K562 (cell line): ENCODE results near the gene EIF5. TPM values are rescaled to one million over a fixed set of nuclear protein-coding genes. Genes with fewer than 3 reads are reported as not detected.

Experiments used
- CBX2 ChIP-seq: fragments of 200-600 bp; sonication (generic); IDR thresholded peaks from one replicate; pipeline ENCODE4 v1.6.1; 2012; ENCODE audit warnings: mild to moderate bottlenecking, low read length, inconsistent platforms; ENCODE audit not compliant: insufficient read depth, poor library complexity, severe bottlenecking
- CXXC5 ChIP-seq: fragments of 250-450 bp; sonication (Bioruptor Pico); IDR thresholded peaks from 2 replicates; pipeline ENCODE4 v1.8.0; 2022; ENCODE audit warnings: inconsistent platforms, mild to moderate bottlenecking, moderate library complexity
- ESRRA ChIP-seq: fragments of 450-650 bp; IDR thresholded peaks from 2 replicates; pipeline ENCODE4 v1.6.1; 2014; ENCODE audit warnings: low read depth, mild to moderate bottlenecking, moderate library complexity, borderline replicate concordance
- HDAC6 ChIP-seq: IDR thresholded peaks from 2 replicates; pipeline ENCODE4 v1.6.1; 2012; ENCODE audit warnings: low read depth, mild to moderate bottlenecking, control low read depth, inconsistent platforms, low read length, moderate library complexity
- HES1 ChIP-seq: fragments of 450-650 bp; IDR thresholded peaks from 2 replicates; pipeline ENCODE4 v1.6.1; 2016; ENCODE audit warnings: low read depth, mild to moderate bottlenecking, moderate library complexity
- IRF1 ChIP-seq: sonication (generic); formaldehyde crosslinking; IDR thresholded peaks from 2 replicates; pipeline ENCODE4 v1.8.0; 2022; ENCODE audit warnings: missing genetic modification reagents, mild to moderate bottlenecking, borderline replicate concordance
- KDM2B ChIP-seq: fragments of 250-450 bp; sonication (Bioruptor Pico); IDR thresholded peaks from 2 replicates; pipeline ENCODE4 v1.8.0; 2021; ENCODE audit warnings: mild to moderate bottlenecking, moderate library complexity
- MAFG ChIP-seq: fragments of 450-650 bp; conservative IDR thresholded peaks from 2 replicates; pipeline ENCODE4 v1.6.1; 2016; ENCODE audit warnings: missing genetic modification characterization, missing compliant biosample characterization
- MAFK ChIP-seq: IDR thresholded peaks from 2 replicates; pipeline ENCODE4 v1.6.1; 2011; ENCODE audit warnings: low read length, improper control_type of control experiment
- MBD2 ChIP-seq: sonication (generic); IDR thresholded peaks from 2 replicates; pipeline ENCODE4 v1.6.1; 2016; ENCODE audit warnings: low read depth, borderline replicate concordance
- PBX2 ChIP-seq, 2 experiments: IDR thresholded peaks in 1 of 2; conservative IDR thresholded peaks in 1 of 2; 2 replicates each; pipeline ENCODE4 v1.6.1; 2016; ENCODE audit warnings: low read depth in 2 of 2, mild to moderate bottlenecking in 1 of 2, missing compliant biosample characterization in 1 of 2, missing genetic modification characterization in 1 of 2, moderate library complexity in 1 of 2
- POLR2G ChIP-seq: fragments of 200-400 bp; formaldehyde crosslinking; IDR thresholded peaks from 2 replicates; pipeline ENCODE4 v1.6.1; 2017; ENCODE audit warnings: low read depth, mild to moderate bottlenecking, antibody characterized with exemption, low read length, moderate library complexity
- POU5F1 ChIP-seq: fragments of 150-350 bp; IDR thresholded peaks from 2 replicates; pipeline ENCODE4 v1.6.1; 2014; ENCODE audit warnings: borderline replicate concordance, low read length, low read depth, mild to moderate bottlenecking; ENCODE audit not compliant: partially characterized antibody
- RB1 ChIP-seq: fragments of 450-650 bp; IDR thresholded peaks from 2 replicates; pipeline ENCODE4 v1.6.1; 2017; ENCODE audit warnings: low read depth, mild to moderate bottlenecking
- RBM14 ChIP-seq: fragments of 200-400 bp; formaldehyde crosslinking; IDR thresholded peaks from 2 replicates; pipeline ENCODE4 v1.6.1; 2018; ENCODE audit warnings: low read depth, mild to moderate bottlenecking, low read length, moderate library complexity, borderline replicate concordance; ENCODE audit not compliant: insufficient read depth
- SP1 ChIP-seq: sonication (generic); formaldehyde crosslinking; IDR thresholded peaks from 2 replicates; pipeline ENCODE4 v1.8.1; 2022; ENCODE audit warnings: mild to moderate bottlenecking, missing genetic modification reagents
- STAG1 ChIP-seq: sonication (generic); formaldehyde crosslinking; IDR thresholded peaks from 2 replicates; pipeline ENCODE4 v1.5.0; 2020; ENCODE audit warnings: missing genetic modification reagents, borderline replicate concordance
- YY1 ChIP-seq, 3 experiments: IDR thresholded peaks; 2 replicates each; pipeline ENCODE4 v1.6.1; 2011; ENCODE audit warnings: low read length in 2 of 3, mild to moderate bottlenecking in 2 of 3, moderate library complexity in 2 of 3, borderline replicate concordance in 1 of 3, control low read depth in 1 of 3, low read depth in 1 of 3; ENCODE audit not compliant: insufficient read depth in 3 of 3, insufficient replicate concordance in 2 of 3, control insufficient read depth in 1 of 3, insufficient read length in 1 of 3; ENCODE audit errors: extremely low read depth in 1 of 3
- ZNF143 ChIP-seq: sonication (generic); formaldehyde crosslinking; IDR thresholded peaks from 2 replicates; pipeline ENCODE4 v1.9.0; 2022; ENCODE audit warnings: mild to moderate bottlenecking, missing genetic modification reagents
- ZNF3 ChIP-seq: fragments of 250-450 bp; sonication (Bioruptor Pico); IDR thresholded peaks from 2 replicates; pipeline ENCODE4 v1.5.0; 2021; ENCODE audit warnings: mild to moderate bottlenecking, moderate library complexity
- ZNF778 ChIP-seq: fragments of 450-650 bp; formaldehyde crosslinking; IDR thresholded peaks from 2 replicates; pipeline ENCODE4 v1.4.0; 2020; ENCODE audit warnings: mild to moderate bottlenecking, moderate library complexity
- polyA plus RNA-seq, 8 experiments: library from polyadenylated mRNA; depleted of rRNA in 4 of 8; stranded (reverse) in 5 of 8; unstranded in 3 of 8; fragments of >200 nt; fragmentation: Nextera tagmentation in 2 of 8; fragmentation: Illumina TruSeq in 1 of 8; extraction: Ambion mirVana in 2 of 8; extraction: Trizol in 1 of 8; gene quantifications; 2 replicates each; pipeline versions ENCODE4 v1.2.1 to v1.2.3, GENCODE V29; 2011 to 2014; ENCODE audit warnings: inconsistent platforms in 1 of 8, missing spikeins in 1 of 8
- total RNA-seq, 7 experiments: library from RNA; depleted of rRNA in 6 of 7; stranded (reverse); fragments of >200 nt in 6 of 7; fragmentation: Illumina TruSeq in 2 of 7; extraction: Trizol in 2 of 7; gene quantifications; 2 replicates each; pipeline versions ENCODE4 v1.2.1 to v1.2.3, GENCODE V29; 2011 to 2021; ENCODE audit warnings: low replicate concordance in 1 of 7
- TF ChIP-seq, protein P1 (sequence below), 3 experiments: fragments of 200-800 bp in 1 of 3; sonication (Bioruptor generic) in 1 of 3; sonication (generic) in 1 of 3; formaldehyde crosslinking in 1 of 3; IDR thresholded peaks; 2 replicates each; pipeline versions ENCODE4 v1.6.1 to v1.8.0; 2016 to 2022; ENCODE audit warnings: mild to moderate bottlenecking in 2 of 3, missing compliant biosample characterization in 2 of 3, missing genetic modification characterization in 2 of 3, missing genetic modification reagents in 1 of 3

Gene EIF5
- total and polyA plus RNA-seq, 9 of the 15 experiments (the other 6 are each of a cell fraction or from before 2014, with no cell fraction given): 92.7 to 442 (median 190) TPM

DNA sequence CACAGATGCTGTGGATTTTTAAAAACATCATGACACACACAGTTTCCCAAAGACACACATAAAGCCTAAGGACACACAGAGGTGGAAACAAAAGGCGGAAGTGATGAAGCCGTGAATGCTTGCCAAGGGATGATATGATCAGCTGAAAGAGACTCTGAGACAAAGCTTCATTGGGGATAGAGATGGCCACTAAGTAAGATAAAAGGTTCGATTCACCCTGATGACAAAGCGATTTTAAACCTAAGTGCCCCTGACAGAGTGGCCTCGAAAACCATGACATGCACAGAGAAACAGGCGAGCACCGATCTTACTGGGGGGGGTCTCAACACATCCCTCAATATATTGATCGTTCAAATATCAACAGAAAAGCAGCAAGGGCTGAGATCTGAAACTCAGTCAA, 20.3 kb upstream of the EIF5 start (continued):
- TF ChIP-seq, protein P1, sequence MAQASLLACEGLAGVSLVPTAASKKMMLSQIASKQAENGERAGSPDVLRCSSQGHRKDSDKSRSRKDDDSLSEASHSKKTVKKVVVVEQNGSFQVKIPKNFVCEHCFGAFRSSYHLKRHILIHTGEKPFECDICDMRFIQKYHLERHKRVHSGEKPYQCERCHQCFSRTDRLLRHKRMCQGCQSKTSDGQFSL (CRISPR knock-in tag; IDR thresholded peaks at IDR 0.05): no peak
- TF ChIP-seq, protein P1 (tag; IDR thresholded peaks at IDR 0.05): no peak
- TF ChIP-seq CXXC5 (CRISPR knock-in tag) (peak; percentile 30), ZNF778 (CRISPR knock-in tag) (no peak), MAFK (0 out of 2 replicates have a peak, but pooled peaks have one; percentile 16), POU5F1 (no peak), RBM14 (no peak), ESRRA (peak; percentile 63; the same call in 1 of the 2 replicates), STAG1 (CRISPR knock-in tag) (no peak), MBD2 (no peak), PBX2 (CRISPR knock-in tag; IDR thresholded peaks at IDR 0.05; ENCODE audit: low read depth) (no peak), PBX2 (tag; conservative IDR thresholded peaks at IDR 0.05; ENCODE audit: low read depth) (0 out of 2 replicates have a peak, but pooled peaks have one; percentile 14), RB1 (0 out of 2 replicates have a peak, but pooled peaks have one; percentile 10), IRF1 (no peak), SP1 (CRISPR knock-in tag) (no peak), MAFG (tag) (peak; percentile 74), POLR2G (no peak), HES1 (no peak), CBX2 (no peak), ZNF3 (CRISPR knock-in tag) (no peak), HDAC6 (no peak), KDM2B (CRISPR knock-in tag) (no peak), ZNF143 (CRISPR knock-in tag) (no peak), YY1 (IDR thresholded peaks at IDR 0.05; ENCODE audit: borderline replicate concordance in 1 of 3, control insufficient read depth in 1 of 3, extremely low read depth in 1 of 3, insufficient read depth in 3 of 3, insufficient read length in 1 of 3, insufficient replicate concordance in 2 of 3, low read depth in 1 of 3, low read length in 2 of 3) (peak in 1 of 3 experiments; percentile 24)
